Measurements from ENCODE around the gene G6PC2.

Gene G6PC2

DNA sequence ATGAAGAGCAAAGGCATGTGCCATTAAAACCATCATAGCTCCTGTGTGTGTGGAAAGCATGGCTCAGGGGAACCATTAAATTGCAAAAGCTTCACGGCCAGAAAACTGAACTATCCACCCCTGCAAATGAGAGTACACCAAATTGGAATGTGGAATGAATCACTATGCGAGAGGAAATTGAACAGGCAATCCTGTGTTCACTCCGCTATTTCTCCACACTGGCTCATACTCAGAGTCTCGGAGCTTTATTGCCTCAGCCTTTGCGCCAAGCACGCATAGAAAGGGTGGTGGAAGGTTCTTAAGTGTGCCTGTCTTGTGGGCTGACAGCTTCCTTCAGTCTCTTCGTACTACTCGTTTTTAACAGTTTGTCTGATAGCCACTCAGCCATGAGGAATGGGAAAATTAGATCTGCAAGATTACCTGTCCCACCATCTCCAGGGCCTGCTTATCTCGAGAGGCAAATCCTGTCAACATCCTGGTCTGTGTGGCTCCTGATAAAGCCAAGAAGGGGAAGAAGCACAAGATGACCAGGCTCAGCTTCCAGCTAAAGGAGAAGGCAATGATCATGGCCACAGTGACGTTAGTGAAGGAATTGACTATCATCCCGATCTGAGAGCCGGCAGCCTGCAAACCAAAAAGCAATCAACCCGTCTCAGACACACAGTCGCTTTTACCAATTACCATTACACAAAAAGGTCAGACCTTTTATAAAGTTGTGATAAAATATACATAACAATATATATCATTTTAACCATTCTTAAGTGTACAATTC lies 34.9 kb downstream of the G6PC2 start:
- no peak for DNase-seq (ENCODE audit: low spot score)
- Histone ChIP-seq H3K4me3 (no peak overlapping the region), H3K27ac (no peak overlapping the region)
- TF ChIP-seq, protein P1, sequence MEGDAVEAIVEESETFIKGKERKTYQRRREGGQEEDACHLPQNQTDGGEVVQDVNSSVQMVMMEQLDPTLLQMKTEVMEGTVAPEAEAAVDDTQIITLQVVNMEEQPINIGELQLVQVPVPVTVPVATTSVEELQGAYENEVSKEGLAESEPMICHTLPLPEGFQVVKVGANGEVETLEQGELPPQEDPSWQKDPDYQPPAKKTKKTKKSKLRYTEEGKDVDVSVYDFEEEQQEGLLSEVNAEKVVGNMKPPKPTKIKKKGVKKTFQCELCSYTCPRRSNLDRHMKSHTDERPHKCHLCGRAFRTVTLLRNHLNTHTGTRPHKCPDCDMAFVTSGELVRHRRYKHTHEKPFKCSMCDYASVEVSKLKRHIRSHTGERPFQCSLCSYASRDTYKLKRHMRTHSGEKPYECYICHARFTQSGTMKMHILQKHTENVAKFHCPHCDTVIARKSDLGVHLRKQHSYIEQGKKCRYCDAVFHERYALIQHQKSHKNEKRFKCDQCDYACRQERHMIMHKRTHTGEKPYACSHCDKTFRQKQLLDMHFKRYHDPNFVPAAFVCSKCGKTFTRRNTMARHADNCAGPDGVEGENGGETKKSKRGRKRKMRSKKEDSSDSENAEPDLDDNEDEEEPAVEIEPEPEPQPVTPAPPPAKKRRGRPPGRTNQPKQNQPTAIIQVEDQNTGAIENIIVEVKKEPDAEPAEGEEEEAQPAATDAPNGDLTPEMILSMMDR (IDR thresholded peaks at IDR 0.05) = no peak

GRCh38 chr2:168939061-168939460 lies 38.0 kb downstream of the G6PC2 start:
- no peak overlapping the region for H3K27ac ChIP-seq
- no peak overlapping the region for H3K4me3 ChIP-seq
- TF ChIP-seq, protein P1 (IDR thresholded peaks at IDR 0.05) = no peak
- DNase-seq (ENCODE audit: low spot score) = no peak

GRCh38 chr2:168939918-168940317 lies 38.8 kb downstream of the G6PC2 start:
- Histone ChIP-seq H3K4me3 (no peak overlapping the region), H3K27ac (no peak overlapping the region)
- TF ChIP-seq, protein P1 (IDR thresholded peaks at IDR 0.05) = no peak
- no peak for DNase-seq (ENCODE audit: low spot score)

- TF ChIP-seq, protein P1 (IDR thresholded peaks at IDR 0.05) = no peak
- no peak for DNase-seq (ENCODE audit: low spot score)
- H3K4me3 ChIP-seq = no peak overlapping the region
- no peak overlapping the region for H3K27ac ChIP-seq
Observed at GRCh38 chr2:168941297-168941696, 40.2 kb downstream of the G6PC2 start.

- H3K27ac ChIP-seq = no peak overlapping the region
- TF ChIP-seq, protein P1 (IDR thresholded peaks at IDR 0.05) = no peak
- H3K4me3 ChIP-seq = no peak overlapping the region
- no peak for DNase-seq (ENCODE audit: low spot score)
Observed at GRCh38 chr2:168944065-168944464, 43.0 kb downstream of the G6PC2 start.

DNA sequence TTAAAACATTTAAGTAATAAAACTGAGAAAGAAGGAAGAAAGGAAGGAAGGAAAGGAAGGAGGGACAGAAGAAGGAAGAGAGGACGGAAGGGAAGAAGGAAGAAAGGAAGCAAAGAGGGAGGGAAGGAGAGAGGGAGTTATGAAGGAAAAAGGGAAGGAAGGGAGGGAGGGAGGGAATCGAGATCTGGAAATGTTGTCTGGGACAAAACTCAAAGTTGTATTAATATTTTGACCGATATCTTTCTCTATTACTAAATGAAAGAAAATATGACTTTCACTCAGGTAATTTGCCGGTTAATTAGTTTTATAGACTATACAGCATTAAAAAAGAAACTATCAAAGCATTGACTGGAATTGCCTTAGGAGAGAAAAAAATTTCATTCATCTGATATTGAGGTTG lies 44.4 kb downstream of the G6PC2 start:
- Histone ChIP-seq H3K4me3 (no peak overlapping the region), H3K27ac (no peak overlapping the region)
- TF ChIP-seq, protein P1 (IDR thresholded peaks at IDR 0.05) = no peak
- no peak for DNase-seq (ENCODE audit: low spot score)

DNA sequence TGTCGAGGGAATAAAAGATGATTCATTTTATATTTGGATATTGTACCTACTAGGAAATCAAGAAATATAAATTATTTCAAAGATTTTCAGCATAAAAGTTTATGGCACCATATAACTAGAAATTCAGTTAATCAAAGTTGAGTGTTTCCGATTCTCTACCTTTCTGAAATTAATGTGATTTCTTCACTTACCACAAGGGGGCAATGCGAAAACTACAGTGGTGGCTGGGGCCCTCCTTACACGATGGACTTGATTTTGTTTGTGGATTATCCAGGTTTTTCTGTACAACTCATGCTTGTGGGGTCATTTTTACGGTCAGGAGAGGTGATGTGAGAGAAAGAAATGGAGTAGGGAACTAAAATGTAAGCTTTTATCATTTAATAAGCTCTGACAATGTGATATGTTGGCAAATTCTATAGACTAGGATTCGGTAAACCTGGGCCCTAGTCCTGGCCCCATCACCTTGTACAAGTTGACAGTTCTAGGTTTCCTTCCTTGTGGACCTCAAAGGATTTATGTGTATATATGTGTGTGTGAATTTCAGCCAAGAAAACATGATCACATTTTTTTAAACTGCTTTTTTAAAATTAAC lies 47.6 kb downstream of the G6PC2 start:
- Histone ChIP-seq H3K27ac (no peak overlapping the region), H3K4me3 (no peak overlapping the region)
- no peak for DNase-seq (ENCODE audit: low spot score)
- TF ChIP-seq, protein P1 (IDR thresholded peaks at IDR 0.05) = no peak

Data from coronary artery (tissue), 2 donors.